Urinary bladder (tissue), 4 donors: ENCODE measurements around the gene SLC2A5. TPM values are rescaled to one million over a fixed set of nuclear protein-coding genes. Genes with fewer than 3 reads are reported as not detected.
"Not testable (repeated sequence)": the region's sequence is repeated elsewhere in the genome, so short reads cannot be mapped to it uniquely, and the experiment has no call there.

Experiments
- DNase-seq: peaks from one replicate; pipeline ENCODE4 v3.0.0-alpha.2; 2015; ENCODE audit errors: extremely low spot score
- H3K27ac ChIP-seq: one replicate; pipeline ENCODE4 v1.5.1; 2013; ENCODE audit warnings: low read depth, mild to moderate bottlenecking, moderate library complexity
- H3K36me3 ChIP-seq: one replicate; pipeline ENCODE4 v1.6.1; 2013; ENCODE audit warnings: mild to moderate bottlenecking, moderate library complexity; ENCODE audit not compliant: insufficient read depth
- H3K4me1 ChIP-seq: one replicate; pipeline ENCODE4 v1.6.1; 2013; ENCODE audit warnings: mild to moderate bottlenecking, moderate library complexity; ENCODE audit not compliant: insufficient read depth
- H3K4me3 ChIP-seq: one replicate; pipeline ENCODE4 v1.5.1; 2013; ENCODE audit warnings: low read depth, low read length
- WGBS: extraction: QIAGEN DNeasy Blood & Tissue Kit; methylation state at CpG from one replicate; pipeline ENCODE4 v1.1.7; 2013; 5-methylcytosine and 5-hydroxymethylcytosine counted together
- polyA plus RNA-seq: library from polyadenylated mRNA; stranded (reverse); fragments of 200-250 nt; gene quantifications from one replicate; pipeline ENCODE4 v1.2.3, GENCODE V29; 2013
- total RNA-seq: library from RNA; depleted of rRNA; stranded (reverse); fragments of >200 nt; gene quantifications from one replicate; pipeline ENCODE4 v1.2.3, GENCODE V29; 2014
- donor health status: healthy with polysubstance abuse.
- donor health status: healthy.

The SLC2A5 gene
- total and polyA plus RNA-seq, 2 donors: 1.3 to 1.8 TPM

DNA sequence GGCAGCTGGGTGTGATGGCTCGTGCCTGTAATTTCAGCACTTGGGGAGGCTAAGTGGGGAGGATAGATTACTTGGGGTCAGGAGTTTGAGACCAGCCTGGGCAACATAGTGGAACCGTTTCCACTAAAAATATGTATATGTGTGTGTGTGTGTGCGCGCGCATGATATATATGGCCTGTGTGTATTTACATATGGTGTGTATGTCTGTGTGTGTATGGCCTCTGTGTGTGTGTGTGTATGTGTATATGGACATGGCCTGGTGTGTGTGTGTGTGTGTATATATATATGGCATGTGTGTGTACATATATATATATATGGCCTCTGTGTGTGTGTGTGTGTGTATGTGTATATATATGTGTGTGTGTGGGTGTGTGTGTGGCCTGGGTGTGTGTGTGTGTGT lies 27.2 kb downstream of the SLC2A5 start:
- 88% methylated on average over 5 of the region's 5 CpGs for WGBS
- Histone ChIP-seq H3K4me1 (no peaks in the 10 kb centered on the region), H3K27ac (no peak overlapping the region), H3K4me3 (no peak overlapping the region), H3K36me3 (no peaks in the 10 kb centered on the region)
- DNase-seq: no peak

DNA sequence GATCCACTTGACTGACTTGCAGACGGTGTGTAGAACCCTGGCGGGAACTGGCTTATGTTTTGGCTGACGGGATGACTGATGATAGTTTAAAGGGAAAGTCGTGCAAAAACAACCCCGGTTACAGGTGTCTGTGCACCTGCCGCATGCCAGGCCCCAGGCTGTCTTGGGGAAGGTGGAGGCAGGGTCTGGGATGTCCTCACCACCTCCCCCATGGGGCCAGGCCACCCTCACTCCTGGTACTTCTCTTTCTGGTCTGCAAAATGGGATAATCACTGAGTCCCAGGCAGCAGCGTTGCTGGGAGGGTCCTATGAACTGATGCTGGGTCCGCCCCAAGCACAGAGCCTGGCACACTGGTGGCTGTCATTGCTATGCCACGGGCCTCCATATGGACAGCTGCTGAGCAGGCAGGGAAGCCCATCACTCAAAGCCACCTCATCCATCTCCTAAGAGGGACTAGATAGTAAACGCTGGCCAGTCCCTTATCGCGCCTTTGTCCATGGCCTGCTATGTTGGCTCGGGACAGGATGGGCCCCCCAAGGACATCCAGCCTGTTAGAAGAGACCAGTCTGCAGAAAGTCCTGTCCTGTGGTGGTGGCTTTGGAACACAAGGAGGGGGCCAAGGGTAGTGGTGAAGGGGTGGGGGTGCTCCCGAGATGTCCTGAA lies 28.2 kb downstream of the SLC2A5 start:
- no peak overlapping the region for H3K4me3 ChIP-seq
- no peaks in the 10 kb centered on the region for H3K4me1 ChIP-seq
- H3K27ac ChIP-seq: no peak overlapping the region
- H3K36me3 ChIP-seq: no peaks in the 10 kb centered on the region
- whole genome bisulfite sequencing: 92% methylated on average over 14 of the region's 14 CpGs
- DNase-seq: no peak

DNA sequence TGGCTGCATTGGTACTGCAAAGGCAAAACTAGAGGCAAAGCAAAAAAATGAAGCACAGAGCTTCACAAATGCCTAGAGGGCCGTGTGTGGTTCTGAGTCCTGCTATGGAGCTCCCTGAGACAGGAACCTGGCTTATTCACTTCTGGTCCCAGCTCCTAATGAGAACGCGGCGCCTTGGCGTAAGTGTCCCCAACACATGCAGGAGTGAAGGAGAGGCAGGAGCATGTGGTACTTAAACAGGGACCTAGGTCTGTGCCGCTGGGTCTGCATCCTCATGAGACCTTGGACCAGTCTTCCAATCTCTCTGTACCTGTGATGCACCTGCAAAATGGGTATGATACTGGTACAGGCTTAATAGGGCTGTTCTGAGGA lies 28.8 kb downstream of the SLC2A5 start:
- Histone ChIP-seq H3K4me1 (no peaks in the 10 kb centered on the region), H3K27ac (no peak overlapping the region), H3K36me3 (no peaks in the 10 kb centered on the region), H3K4me3 (no peak overlapping the region)
- 93% methylated on average over 6 of the region's 6 CpGs for WGBS
- DNase-seq: no peak

DNA sequence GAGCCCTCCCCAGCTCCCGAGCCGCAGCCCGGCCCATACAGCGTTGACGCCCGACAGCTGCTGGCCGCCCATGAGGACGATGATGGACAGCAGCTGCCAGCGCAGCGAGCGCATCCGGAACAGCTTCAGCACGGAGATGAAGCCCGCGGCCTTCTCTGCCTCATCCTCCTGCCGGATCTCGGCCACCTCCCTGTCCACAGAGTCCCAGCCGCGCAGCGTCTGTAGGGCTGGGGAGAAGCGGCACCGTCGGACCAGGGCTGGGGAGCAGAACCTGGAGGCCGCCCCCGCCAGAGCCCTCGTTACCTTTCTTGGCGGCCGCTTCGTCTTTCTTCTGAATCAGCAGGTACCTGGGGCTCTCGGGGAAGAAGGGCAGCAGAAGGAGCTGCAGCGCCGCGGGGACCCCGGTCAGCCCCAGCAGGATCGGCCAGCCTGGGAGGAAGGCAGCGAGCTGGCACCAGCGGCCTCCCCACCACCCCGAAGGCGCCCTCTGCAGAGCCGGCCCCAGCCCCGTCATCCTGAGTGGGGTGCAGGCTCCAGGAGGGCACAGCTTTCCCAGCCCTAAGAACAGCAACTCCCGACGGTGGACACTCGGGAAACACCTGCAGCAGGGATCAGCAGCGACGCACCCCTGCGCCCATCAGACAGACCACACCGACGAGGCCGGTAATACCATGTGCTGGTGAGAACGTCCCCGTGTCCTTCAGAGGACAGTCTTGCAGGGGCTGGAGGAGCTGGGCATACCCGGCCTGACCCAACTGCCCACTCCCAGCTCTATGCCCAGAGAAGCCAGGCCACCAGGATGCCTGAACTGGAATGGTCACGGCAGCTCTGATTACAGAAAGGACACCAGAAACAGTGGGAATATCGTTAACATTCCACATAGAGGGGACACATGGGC lies 29.4 kb downstream of the SLC2A5 start:
- Histone ChIP-seq H3K4me3 (no peak overlapping the region), H3K4me1 (no peaks in the 10 kb centered on the region), H3K36me3 (no peaks in the 10 kb centered on the region), H3K27ac (no peak overlapping the region)
- 84% methylated on average over 55 of the region's 55 CpGs for WGBS
- DNase-seq: no peak

DNA sequence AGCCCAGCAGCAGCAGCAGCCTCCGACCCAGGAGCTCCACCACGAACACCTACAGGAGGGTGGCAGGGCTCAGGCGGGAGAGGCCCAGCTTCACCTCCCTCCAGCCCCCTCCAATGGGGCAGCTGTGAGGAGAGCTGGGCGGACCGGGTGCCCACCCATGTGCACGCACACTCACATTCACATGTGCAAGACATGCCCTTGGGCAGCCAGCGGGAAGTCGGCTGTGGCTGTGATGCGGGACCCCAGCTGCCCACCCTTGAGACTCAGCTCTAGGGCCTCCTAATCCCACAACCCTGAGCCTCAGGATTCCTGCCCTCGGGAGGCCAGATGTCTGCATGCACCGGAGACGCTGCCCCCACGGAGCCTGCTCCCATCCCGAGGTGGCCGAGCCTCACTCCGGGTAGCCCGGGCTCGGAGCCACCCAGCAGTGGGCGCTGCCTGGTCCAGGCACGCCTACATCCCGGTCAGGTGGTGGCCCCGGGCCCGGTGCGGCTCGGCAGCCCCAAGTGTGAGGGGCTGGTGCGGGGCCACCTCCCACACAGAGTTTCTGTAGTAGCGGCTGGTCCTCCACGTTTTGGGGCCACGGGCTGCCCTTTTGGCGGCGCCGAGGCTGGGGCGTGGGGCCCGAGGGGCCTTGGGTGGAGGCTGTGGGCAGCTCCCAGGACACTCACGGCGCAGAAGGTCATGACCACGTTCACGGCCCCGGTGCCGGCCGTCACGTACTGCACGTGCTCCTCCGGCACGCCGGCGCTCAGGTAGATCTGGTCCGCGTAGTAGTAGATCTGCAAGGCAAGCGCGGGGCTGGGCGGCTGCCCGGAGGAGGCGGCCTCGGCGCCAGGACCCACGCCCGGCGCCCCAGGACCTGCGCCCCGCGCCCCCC lies 30.3 kb downstream of the SLC2A5 start:
- WGBS: 75% methylated on average over 62 of the region's 62 CpGs
- Histone ChIP-seq H3K4me1 (no peaks in the 10 kb centered on the region), H3K27ac (no peak overlapping the region), H3K4me3 (no peak overlapping the region), H3K36me3 (no peaks in the 10 kb centered on the region)
- DNase-seq: no peak

DNA sequence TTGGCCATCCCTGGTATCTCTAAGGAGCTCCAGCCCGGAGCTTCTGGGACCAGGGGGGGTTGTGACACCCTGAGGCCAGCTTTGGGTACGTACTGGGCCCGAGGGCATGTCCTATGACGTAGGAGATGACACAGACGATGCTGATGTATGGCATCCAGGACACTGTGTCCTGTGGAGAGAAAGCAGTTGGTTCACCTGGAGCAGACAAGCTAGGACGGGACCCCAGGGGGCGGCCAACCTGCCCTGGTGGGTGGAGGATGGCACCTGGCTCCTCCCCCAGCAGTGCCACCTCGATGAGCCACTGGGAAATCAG lies 31.1 kb downstream of the SLC2A5 start:
- Histone ChIP-seq H3K36me3 (no peaks in the 10 kb centered on the region), H3K4me3 (no peak overlapping the region), H3K4me1 (no peaks in the 10 kb centered on the region), H3K27ac (no peak overlapping the region)
- no peak for DNase-seq
- 90% methylated on average over 8 of the region's 8 CpGs for WGBS

DNA sequence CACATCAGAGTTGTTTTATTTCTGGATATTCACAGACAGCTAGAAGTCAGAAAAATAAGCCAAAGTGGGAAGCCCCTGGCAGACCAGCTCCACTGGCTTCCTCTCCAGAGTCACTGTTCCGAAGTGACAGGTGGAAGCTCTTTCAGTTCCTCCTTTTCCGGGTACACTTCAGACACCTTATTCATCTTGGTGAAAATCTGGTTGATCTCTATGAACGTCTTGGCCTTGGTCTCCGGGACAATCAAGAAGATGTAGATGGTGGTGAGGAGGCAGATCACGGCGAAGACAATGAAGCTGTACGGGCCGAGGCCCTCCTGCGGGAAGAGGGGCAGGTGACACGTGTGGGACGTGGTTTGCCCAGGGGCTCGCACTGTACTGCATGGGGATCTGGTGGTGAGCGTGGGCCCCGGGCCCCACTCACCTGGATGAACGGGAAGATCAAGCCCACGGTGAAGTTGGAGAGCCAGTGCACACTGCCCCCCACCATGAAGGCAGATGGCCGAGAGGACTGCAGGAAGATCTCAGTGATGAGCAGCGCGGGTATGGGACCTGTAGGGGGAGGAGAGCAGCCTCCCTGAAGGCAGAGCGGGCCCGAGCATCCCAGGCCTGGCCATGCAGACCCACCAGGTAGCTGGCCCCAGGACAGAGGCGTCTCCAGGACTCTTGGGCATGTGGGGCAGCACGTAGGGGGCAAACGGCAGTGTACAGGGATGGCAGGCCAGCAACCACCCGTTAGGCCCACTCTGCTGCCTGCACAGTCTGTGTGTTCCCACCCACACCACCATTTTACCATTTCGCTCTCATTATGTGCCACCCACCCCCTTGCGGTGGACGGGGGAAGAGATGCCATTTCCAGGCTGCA lies 31.7 kb downstream of the SLC2A5 start:
- Histone ChIP-seq H3K4me1 (no peaks in the 10 kb centered on the region), H3K4me3 (no peak overlapping the region), H3K27ac (no peak overlapping the region), H3K36me3 (no peaks in the 10 kb centered on the region)
- DNase-seq: no peak
- WGBS: 90% methylated on average over 28 of the region's 28 CpGs

DNA sequence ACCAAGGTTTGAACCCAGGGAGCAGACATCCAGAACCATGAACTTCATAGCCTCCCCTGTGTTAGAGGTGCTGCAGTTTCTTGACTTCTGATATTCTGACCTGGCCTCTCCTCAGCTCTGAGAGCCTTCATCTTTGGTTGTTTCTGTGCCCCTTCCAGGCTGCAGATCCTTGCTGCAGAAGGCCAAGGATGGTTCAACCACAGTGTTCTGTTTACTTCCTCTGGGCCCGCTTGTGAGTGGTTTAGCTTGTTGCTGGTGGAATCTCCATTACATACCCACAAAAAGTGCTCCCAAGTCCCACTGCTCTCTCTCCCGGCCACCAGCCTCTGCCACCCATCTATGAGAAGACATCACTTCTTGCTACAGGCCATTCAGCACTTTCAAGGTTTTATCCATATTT lies 34.2 kb downstream of the SLC2A5 start:
- no peaks in the 10 kb centered on the region for H3K36me3 ChIP-seq
- 93% methylated on average over 2 of the region's 2 CpGs for WGBS
- no peak overlapping the region for H3K27ac ChIP-seq
- H3K4me3 ChIP-seq: no peak overlapping the region
- no peak for DNase-seq
- H3K4me1 ChIP-seq: no peaks in the 10 kb centered on the region

DNA sequence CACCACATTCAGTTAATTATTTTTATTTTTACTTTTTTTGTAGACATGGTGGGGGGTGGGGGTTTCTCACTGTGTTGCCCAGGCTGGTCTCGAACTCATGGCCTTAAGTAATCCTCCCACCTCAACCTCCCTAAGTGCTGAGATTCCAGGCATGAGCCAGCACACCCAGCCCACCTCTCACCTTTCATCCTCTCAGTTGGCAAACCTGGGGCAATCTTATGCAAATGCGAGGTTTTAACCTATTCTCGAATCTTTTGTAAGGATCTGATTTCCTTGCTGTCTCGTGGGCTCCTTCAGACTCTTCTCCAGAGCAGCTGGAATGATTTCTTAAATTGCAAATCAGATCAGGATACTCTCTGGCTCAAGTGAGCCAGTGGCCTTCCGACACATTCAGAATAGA lies 36.1 kb downstream of the SLC2A5 start:
- Histone ChIP-seq H3K4me3 (no peak overlapping the region), H3K36me3 (no peaks in the 10 kb centered on the region), H3K4me1 (no peaks in the 10 kb centered on the region), H3K27ac (no peak overlapping the region)
- DNase-seq: no peak
- WGBS: 72% methylated on average over 5 of the region's 5 CpGs

DNA sequence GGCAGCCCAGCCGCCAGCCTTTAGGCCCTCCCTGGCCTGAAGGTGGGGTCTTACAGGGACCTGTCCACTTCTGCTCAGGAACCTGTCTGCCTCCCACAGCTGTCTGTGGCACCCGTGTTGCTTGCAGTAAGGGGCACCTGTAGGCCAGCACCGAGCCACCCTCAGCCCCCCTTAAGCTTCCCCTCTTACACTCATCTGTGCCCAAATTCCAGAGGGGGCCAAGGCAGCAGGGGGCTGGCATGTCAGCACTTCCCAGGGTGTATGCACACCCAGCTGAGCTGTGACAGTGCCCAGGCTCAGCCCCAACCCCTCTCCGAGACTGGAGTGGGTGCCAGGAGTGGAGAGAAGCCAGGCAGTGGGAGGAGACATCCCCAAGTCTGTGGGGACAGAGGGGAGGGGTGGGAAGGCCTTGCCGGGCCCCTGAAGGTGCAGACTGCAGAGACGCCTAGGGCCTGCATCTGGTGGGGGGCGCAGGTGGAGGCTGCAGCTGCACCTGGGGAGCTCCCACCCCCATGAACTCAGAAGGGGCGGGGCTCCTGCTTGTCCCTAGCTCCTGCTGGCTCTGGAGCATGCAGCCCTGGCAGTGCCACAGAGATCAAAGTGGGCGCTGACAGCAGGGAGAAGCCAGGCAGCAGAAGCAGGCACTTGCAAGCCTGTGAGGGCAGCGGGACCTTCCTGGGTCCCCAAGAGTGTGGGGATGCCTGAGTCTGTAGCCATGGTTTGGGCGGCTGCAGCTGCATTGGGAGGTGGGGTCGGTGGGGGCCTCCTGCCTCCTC lies 37.8 kb downstream of the SLC2A5 start:
- H3K27ac ChIP-seq: no peak overlapping the region
- no peaks in the 10 kb centered on the region for H3K36me3 ChIP-seq
- WGBS: 83% methylated on average over 12 of the region's 12 CpGs
- no peak for DNase-seq
- no peaks in the 10 kb centered on the region for H3K4me1 ChIP-seq
- H3K4me3 ChIP-seq: no peak overlapping the region

DNA sequence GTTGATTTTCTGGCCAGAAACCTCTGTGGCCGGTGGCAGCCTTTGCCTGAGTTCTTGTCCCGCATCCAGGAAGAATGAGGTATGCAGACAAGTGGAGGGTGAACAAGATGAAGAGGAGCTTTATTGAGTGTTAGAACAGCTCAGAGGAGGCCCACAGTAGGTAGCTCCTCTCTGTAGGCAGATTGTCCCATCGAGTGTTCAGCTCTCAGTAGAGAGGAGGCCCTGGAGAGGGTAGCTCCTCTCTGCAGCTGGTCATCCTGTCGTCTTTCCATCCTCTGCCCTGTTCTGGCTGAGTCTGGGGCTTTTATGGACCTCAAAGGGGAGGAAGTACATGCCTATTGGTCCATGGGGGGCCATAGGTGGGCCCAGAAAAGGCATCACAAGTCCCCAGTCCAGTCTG lies 38.4 kb downstream of the SLC2A5 start:
- H3K4me3 ChIP-seq, H3K4me1 ChIP-seq, H3K27ac ChIP-seq, DNase-seq, H3K36me3 ChIP-seq: not testable (repeated sequence)
- 71% methylated on average over 4 of the region's 4 CpGs for WGBS

DNA sequence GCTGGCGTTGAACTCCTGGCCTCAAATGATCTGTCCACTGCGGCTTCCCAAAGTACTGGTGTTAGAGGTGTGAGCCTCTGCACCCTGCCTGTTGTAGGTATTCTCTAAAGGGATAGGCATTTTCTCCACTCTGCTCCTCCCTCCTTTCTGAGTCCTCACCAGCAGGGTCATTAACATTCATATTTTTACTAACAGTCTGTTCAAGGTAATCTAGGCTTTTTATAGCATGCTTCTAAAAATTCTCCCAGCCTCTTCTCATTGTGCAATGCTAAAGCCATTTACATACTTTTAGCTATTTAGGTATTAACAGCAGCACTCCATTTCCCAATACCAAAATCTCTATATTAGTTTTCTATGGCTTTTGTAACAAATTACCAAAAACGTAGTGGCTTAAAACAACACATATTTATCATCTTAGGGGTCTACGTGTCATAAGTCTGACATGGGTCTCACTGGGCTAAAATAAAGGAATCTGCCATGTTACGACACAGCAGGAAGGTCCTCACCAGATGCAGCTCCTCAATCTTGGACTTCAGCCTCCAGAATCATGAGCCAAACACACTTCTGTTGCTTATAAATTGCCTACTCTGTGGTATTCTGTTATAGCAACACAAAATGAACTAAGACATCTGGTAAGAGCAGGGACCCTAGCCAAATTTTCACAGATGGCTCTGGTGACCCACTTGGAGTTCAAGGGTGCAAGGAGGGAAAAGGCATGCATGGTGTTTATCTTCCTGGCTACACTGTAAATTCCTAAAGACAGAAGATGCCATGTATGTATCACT lies 40.3 kb downstream of the SLC2A5 start:
- Histone ChIP-seq H3K4me3 (no peak overlapping the region), H3K27ac (no peak overlapping the region), H3K36me3 (no peaks in the 10 kb centered on the region), H3K4me1 (no peaks in the 10 kb centered on the region)
- DNase-seq: no peak
- 69% methylated on average over 5 of the region's 5 CpGs for WGBS
